ENCODE results near the gene DNAJB11.

DNAJB11 gene

GRCh38 chr3:186603159-186603558, 32.6 kb downstream of the DNAJB11 start:
- no peak overlapping the region for H3K4me3 ChIP-seq (replicated peaks; ENCODE audit: insufficient read depth, low read length)
- DNase-seq (ENCODE audit: low read depth in 1 of 2, low spot score in 1 of 2) = peak in 1 of 2 experiments; percentile 39
- TF ChIP-seq GABPA (IDR thresholded peaks at IDR 0.05; ENCODE audit: low read depth) (peak; percentile 79), POLR2AphosphoS5 (IDR thresholded peaks at IDR 0.05; ENCODE audit: low read depth) (no peak), CTCF (IDR thresholded peaks at IDR 0.05; ENCODE audit: insufficient read depth, low read length) (no peak), SPI1 (IDR thresholded peaks at IDR 0.05; ENCODE audit: borderline replicate concordance, low read depth) (no peak), REST (IDR thresholded peaks at IDR 0.05; ENCODE audit: insufficient replicate concordance, low read depth) (no peak)
- peak overlapping the region; percentile 28 for H3K27ac ChIP-seq (replicated peaks)
- no peaks in the 10 kb centered on the region for H3K27me3 ChIP-seq (ENCODE audit: insufficient read depth, poor library complexity, severe bottlenecking)

GRCh38 chr3:186605078-186605477, 34.6 kb downstream of the DNAJB11 start:
- TF ChIP-seq POLR2AphosphoS5 (IDR thresholded peaks at IDR 0.05; ENCODE audit: low read depth) (no peak), CTCF (IDR thresholded peaks at IDR 0.05; ENCODE audit: insufficient read depth, low read length) (no peak), GABPA (IDR thresholded peaks at IDR 0.05; ENCODE audit: low read depth) (no peak), SPI1 (IDR thresholded peaks at IDR 0.05; ENCODE audit: borderline replicate concordance, low read depth) (no peak), REST (IDR thresholded peaks at IDR 0.05; ENCODE audit: insufficient replicate concordance, low read depth) (no peak)
- H3K4me3 ChIP-seq (replicated peaks; ENCODE audit: insufficient read depth, low read length) = no peak overlapping the region
- H3K27ac ChIP-seq (replicated peaks) = no peak overlapping the region
- no peak for DNase-seq (ENCODE audit: low read depth in 1 of 2, low spot score in 1 of 2)
- H3K27me3 ChIP-seq (ENCODE audit: insufficient read depth, poor library complexity, severe bottlenecking) = no peaks in the 10 kb centered on the region

GRCh38 chr3:186605561-186606545, 35.3 kb downstream of the DNAJB11 start:
- Histone ChIP-seq H3K27me3 (ENCODE audit: insufficient read depth, poor library complexity, severe bottlenecking) (no peaks in the 10 kb centered on the region), H3K4me3 (replicated peaks; ENCODE audit: insufficient read depth, low read length) (no peak overlapping the region), H3K27ac (replicated peaks) (no peak overlapping the region)
- TF ChIP-seq REST (IDR thresholded peaks at IDR 0.05; ENCODE audit: insufficient replicate concordance, low read depth) (no peak), CTCF (IDR thresholded peaks at IDR 0.05; ENCODE audit: insufficient read depth, low read length) (no peak), POLR2AphosphoS5 (IDR thresholded peaks at IDR 0.05; ENCODE audit: low read depth) (no peak), SPI1 (IDR thresholded peaks at IDR 0.05; ENCODE audit: borderline replicate concordance, low read depth) (no peak), GABPA (IDR thresholded peaks at IDR 0.05; ENCODE audit: low read depth) (no peak)
- no peak for DNase-seq (ENCODE audit: low read depth in 1 of 2, low spot score in 1 of 2)

All from HL-60 (cell line).